K562 (cell line): ENCODE results near the gene ABHD1. TPM values are rescaled to one million over a fixed set of nuclear protein-coding genes. Genes with fewer than 3 reads are reported as not detected.
A peak's percentile ranks its signal among the peaks of the same experiment; 100 is the strongest.

ENCODE experiments used
- ATAC-seq: fragments of 200-7000 bp; cut with Tn5 transposase; 3 replicates; pipeline ENCODE4 v1.9.1; 2020; ENCODE audit warnings: moderate library complexity
- BruUV-seq: library from RNA; stranded (reverse); fragments of 400-500 nt; replicated peaks from 2 replicates; lab custom pipeline; 2021; lab: Mats Ljungman, UMichigan
- CTCF ChIA-PET: fragments of 300-600 bp; formaldehyde crosslinking; extraction: SDS; loops from one replicate; lab custom pipeline; 2021; ENCODE audit warnings: low intra/inter-chr PET ratio; lab: Yijun Ruan, JAX
- POLR2A ChIA-PET: fragments of 300-600, 350-650 bp; sonication (Branson Sonifier 250); formaldehyde crosslinking; extraction: SDS; loops from one replicate; lab custom pipeline; 2021; ENCODE audit warnings: antibody characterized with exemption, inconsistent platforms; lab: Yijun Ruan, JAX
- DNase-seq, 4 experiments: peaks; one replicate each; pipeline versions ENCODE4 v3.0.0 to v3.0.0-alpha.2; 2011 to 2018; ENCODE audit warnings: low spot score in 3 of 4, mixed read lengths in 3 of 4; ENCODE audit errors: extremely low read depth in 1 of 4
- FAIRE-seq: peaks from 2 replicates; lab custom pipeline; 2011; peaks lifted over from hg19 to GRCh38; lab: Jason Lieb, UNC
- H2AFZ ChIP-seq: 2 replicates; pipeline ENCODE4 v1.6.0; 2011; ENCODE audit warnings: low read depth, low read length, control low read depth, inconsistent platforms
- H3K27ac ChIP-seq: fragments of 200-600 bp; 3 replicates; pipeline ENCODE4 v1.8.0; 2011; ENCODE audit warnings: low read depth, mild to moderate bottlenecking, control low read depth, inconsistent platforms, low read length, moderate library complexity, mixed read lengths; ENCODE audit errors: extremely low read depth
- H3K27me3 ChIP-seq, 2 experiments: fragments of 300-600 bp in 1 of 2; 2 replicates in 1 of 2; 3 replicates in 1 of 2; pipeline versions ENCODE4 v1.6.0 to v1.8.0; 2011; ENCODE audit warnings: inconsistent platforms in 2 of 2, low read length in 2 of 2, mild to moderate bottlenecking in 1 of 2, mixed read lengths in 1 of 2, moderate library complexity in 1 of 2; ENCODE audit not compliant: control insufficient read depth in 2 of 2, insufficient read depth in 2 of 2
- H3K36me3 ChIP-seq: fragments of 300-600 bp; 3 replicates; pipeline ENCODE4 v1.8.0; 2011; ENCODE audit warnings: mild to moderate bottlenecking, low read length, inconsistent platforms; ENCODE audit not compliant: control insufficient read depth, insufficient read depth
- H3K4me1 ChIP-seq, 2 experiments: fragments of 200-600 bp in 1 of 2; replicated peaks in 1 of 2; 2 replicates in 1 of 2; 3 replicates in 1 of 2; pipeline versions ENCODE4 v1.5.1 to v1.8.0; 2011; ENCODE audit warnings: inconsistent platforms in 2 of 2, low read length in 2 of 2, mild to moderate bottlenecking in 1 of 2, mixed read lengths in 1 of 2, moderate library complexity in 1 of 2; ENCODE audit not compliant: control insufficient read depth in 2 of 2, insufficient read depth in 2 of 2
- H3K4me2 ChIP-seq: 2 replicates; pipeline ENCODE4 v1.6.1; 2011; ENCODE audit warnings: low read length, control low read depth, inconsistent platforms, mixed read lengths; ENCODE audit not compliant: insufficient read depth
- H3K4me3 ChIP-seq: fragments of 200-600 bp; sonication (generic), shearing (Covaris generic); 2 replicates; pipeline ENCODE4 v1.5.1; 2016; ENCODE audit warnings: control low read depth, inconsistent platforms
- H3K79me2 ChIP-seq: fragments of 200-600 bp; 3 replicates; pipeline ENCODE4 v1.8.0; 2011; ENCODE audit warnings: low read length, inconsistent platforms; ENCODE audit not compliant: control insufficient read depth, insufficient read depth
- H3K9ac ChIP-seq, 2 experiments: 2 replicates each; pipeline versions ENCODE4 v1.6.0 to v1.6.1; 2011; ENCODE audit warnings: low read depth in 2 of 2, low read length in 2 of 2, control low read depth in 1 of 2, inconsistent platforms in 1 of 2, mild to moderate bottlenecking in 1 of 2, mixed read lengths in 1 of 2; ENCODE audit not compliant: insufficient read depth in 1 of 2
- H3K9me1 ChIP-seq: one replicate; pipeline ENCODE4 v1.6.0; 2011; ENCODE audit warnings: inconsistent platforms, mild to moderate bottlenecking, low read length, moderate library complexity; ENCODE audit not compliant: control insufficient read depth, insufficient read depth
- H3K9me3 ChIP-seq: replicated peaks from 2 replicates; pipeline ENCODE4 v1.5.1; 2011; ENCODE audit warnings: low read depth, low read length, inconsistent platforms; ENCODE audit not compliant: control insufficient read depth, insufficient read depth
- H4K20me1 ChIP-seq: replicated peaks from 2 replicates; pipeline ENCODE4 v1.6.1; 2011; ENCODE audit warnings: low read length, inconsistent platforms, mixed read lengths; ENCODE audit not compliant: control insufficient read depth, insufficient read depth
- EHMT2 ChIP-seq: fragments of 450-650 bp; IDR thresholded peaks from 2 replicates; pipeline ENCODE4 v1.6.1; 2018; ENCODE audit warnings: antibody characterized with exemption
- ELF4 ChIP-seq: fragments of 450-650 bp; formaldehyde crosslinking; IDR thresholded peaks from 2 replicates; pipeline ENCODE4 v1.4.0; 2022; ENCODE audit warnings: missing genetic modification characterization
- ERF ChIP-seq: fragments of 450-650 bp; formaldehyde crosslinking; IDR thresholded peaks from 2 replicates; pipeline ENCODE4 v1.4.0; 2020; ENCODE audit warnings: mild to moderate bottlenecking, mixed read lengths
- GTF2E2 ChIP-seq: fragments of 200-800 bp; sonication (Bioruptor generic); IDR thresholded peaks from 2 replicates; pipeline ENCODE4 v1.6.1; 2016; ENCODE audit warnings: missing genetic modification characterization, missing compliant biosample characterization
- MAZ ChIP-seq, 2 experiments: fragments of 450-650 bp in 1 of 2; sonication (generic) in 1 of 2; formaldehyde crosslinking; IDR thresholded peaks in 1 of 2; conservative IDR thresholded peaks in 1 of 2; 2 replicates each; pipeline versions ENCODE4 v1.4.0 to v1.5.0; 2020; ENCODE audit warnings: mild to moderate bottlenecking in 1 of 2, missing genetic modification reagents in 1 of 2
- RBM34 ChIP-seq: fragments of 200-400 bp; formaldehyde crosslinking; IDR thresholded peaks from 2 replicates; pipeline ENCODE4 v1.6.1; 2018; ENCODE audit warnings: low read length, borderline replicate concordance; ENCODE audit not compliant: insufficient read depth
- ZFP30 ChIP-seq: fragments of 250-450 bp; sonication (Bioruptor Pico); IDR thresholded peaks from 2 replicates; pipeline ENCODE4 v1.8.0; 2022; ENCODE audit warnings: moderate library complexity, mild to moderate bottlenecking, inconsistent platforms, borderline replicate concordance
- ZNF263 ChIP-seq: sonication (generic); formaldehyde crosslinking; IDR thresholded peaks from 2 replicates; pipeline ENCODE4 v1.8.0; 2022; ENCODE audit warnings: mild to moderate bottlenecking, missing genetic modification reagents, borderline replicate concordance
- ZNF324 ChIP-seq: fragments of 250-450 bp; sonication (Bioruptor Pico); IDR thresholded peaks from 2 replicates; pipeline ENCODE4 v1.4.0; 2020; ENCODE audit warnings: mild to moderate bottlenecking
- WGBS: fragments of 100-300 bp; shearing (Covaris generic); methylation state at CpG from one replicate; pipeline ENCODE4 v1.1.6; 2016; ENCODE audit warnings: low coverage, mixed read lengths; ENCODE audit not compliant: insufficient coverage; ENCODE audit errors: missing lambda C conversion rate; 5-methylcytosine and 5-hydroxymethylcytosine counted together
- in situ Hi-C: fragments of 300-500 bp; cut with MboI; formaldehyde crosslinking; loops from 4 replicates; pipeline ENCODE4 v1.15.0; 2018; ENCODE audit warnings: inconsistent platforms, mixed read lengths
- intact Hi-C: fragments of 100-400 bp; cut with micrococcal nuclease; formaldehyde crosslinking; loops from 2 replicates; pipeline ENCODE4 v1.14.2; 2022
- polyA plus RNA-seq, 8 experiments: library from polyadenylated mRNA; depleted of rRNA in 4 of 8; stranded (reverse) in 5 of 8; unstranded in 3 of 8; fragments of >200 nt; fragmentation: Nextera tagmentation in 2 of 8; fragmentation: Illumina TruSeq in 1 of 8; extraction: Ambion mirVana in 2 of 8; extraction: Trizol in 1 of 8; gene quantifications; 2 replicates each; pipeline versions ENCODE4 v1.2.1 to v1.2.3, GENCODE V29; 2011 to 2014; ENCODE audit warnings: inconsistent platforms in 1 of 8, missing spikeins in 1 of 8
- total RNA-seq, 7 experiments: library from RNA; depleted of rRNA in 6 of 7; stranded (reverse); fragments of >200 nt in 6 of 7; fragmentation: Illumina TruSeq in 2 of 7; extraction: Trizol in 2 of 7; gene quantifications; 2 replicates each; pipeline versions ENCODE4 v1.2.1 to v1.2.3, GENCODE V29; 2011 to 2021; ENCODE audit warnings: low replicate concordance in 1 of 7
- TF ChIP-seq, protein P1 (sequence below): fragments of 450-650 bp; IDR thresholded peaks from 2 replicates; pipeline ENCODE4 v1.6.1; 2016; ENCODE audit warnings: missing biosample characterization, missing genetic modification characterization
- TF ChIP-seq, protein P2 (sequence below): fragments of 250-450 bp; sonication (Bioruptor Pico); IDR thresholded peaks from 2 replicates; pipeline ENCODE4 v1.8.0; 2021; ENCODE audit warnings: borderline replicate concordance, mild to moderate bottlenecking, moderate library complexity; ENCODE audit not compliant: poor library complexity, severe bottlenecking

Gene ABHD1
- total and polyA plus RNA-seq, 9 of the 15 experiments (the other 6 are each of a cell fraction or from before 2014, with no cell fraction given), result 0.10 to 0.16 (median 0.11) TPM; not detected in 5

DNA sequence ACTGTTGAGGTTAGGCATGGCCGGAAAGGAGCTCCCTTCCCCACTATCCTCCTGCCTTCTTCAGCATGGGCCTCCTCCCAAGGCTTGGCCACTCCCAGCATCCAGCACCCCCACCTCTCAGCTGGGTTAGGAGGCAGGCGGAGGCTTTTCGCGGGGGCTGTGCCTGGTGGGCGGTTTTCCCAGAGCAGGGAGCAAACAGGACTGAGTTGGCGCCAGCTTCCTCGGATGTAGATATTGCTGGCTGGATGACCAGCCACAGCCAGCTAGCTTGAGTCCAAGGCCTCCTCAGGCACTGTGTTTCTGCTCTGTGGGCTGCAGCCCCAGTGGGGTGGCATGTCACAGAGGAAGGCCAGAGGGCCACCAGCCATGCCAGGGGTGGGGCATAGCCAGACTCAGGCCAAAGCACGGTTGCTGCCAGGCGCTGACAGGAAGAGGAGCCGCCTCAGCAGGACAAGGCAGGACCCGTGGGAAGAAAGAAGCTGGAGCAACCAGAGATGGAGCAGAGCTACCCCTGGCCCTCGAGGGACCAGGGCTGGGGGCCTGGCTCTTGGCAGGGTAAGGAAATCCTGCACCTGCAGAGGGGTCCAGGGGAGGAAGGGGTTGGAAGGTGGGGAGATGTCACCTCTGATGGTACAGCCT is 25.3 kb downstream of the ABHD1 start, which contains the start of gene TCF23 (continued):
- TF ChIP-seq ERF, result no peak

DNA sequence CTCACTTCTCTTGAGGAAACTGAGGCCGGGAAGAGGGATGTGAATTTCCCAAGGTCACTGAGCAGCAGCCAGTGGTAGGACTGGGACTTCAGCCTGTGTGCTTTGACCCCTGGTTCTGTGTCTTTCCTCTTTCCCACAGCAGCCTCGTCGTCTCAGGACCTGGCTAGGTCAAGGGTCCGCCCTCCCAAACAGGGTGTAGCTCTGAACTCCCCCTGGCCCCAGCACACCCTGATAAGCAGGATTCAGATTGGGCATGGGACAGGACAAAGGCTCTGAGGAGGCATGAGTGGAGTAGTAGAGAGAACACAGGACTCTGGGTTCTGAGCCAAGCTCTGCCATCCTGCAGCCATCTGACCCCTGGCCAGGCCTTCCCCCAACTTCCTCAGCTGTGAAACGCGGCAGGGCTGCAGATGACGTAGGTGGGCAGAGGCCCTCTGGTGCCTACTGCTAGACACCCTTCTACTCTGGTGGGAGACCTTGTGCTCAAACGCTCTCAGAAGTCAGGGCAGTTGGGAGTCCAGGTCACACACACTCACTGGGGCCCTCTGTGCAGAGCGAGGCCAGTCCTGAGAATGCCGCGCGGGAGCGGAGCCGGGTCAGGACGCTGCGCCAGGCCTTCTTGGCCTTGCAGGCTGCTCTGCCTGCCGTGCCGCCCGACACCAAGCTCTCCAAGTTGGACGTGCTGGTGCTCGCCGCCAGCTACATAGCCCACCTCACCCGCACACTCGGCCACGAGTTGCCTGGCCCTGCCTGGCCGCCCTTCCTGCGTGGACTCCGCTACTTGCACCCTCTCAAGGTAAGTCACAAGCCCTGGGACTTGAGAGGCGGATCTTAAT is 26.2 kb downstream of the ABHD1 start:
- ChIA-PET POLR2A (interaction anchor here (1.0 to 1.3 kb wide), 2 partner anchors 11 to 69 kb away, joined by 3 read pairs; no protein-coding TSS in a partner anchor), CTCF (no interaction called here)
- Histone ChIP-seq H3K4me2 (no peak overlapping the region), H3K4me3 (no peak overlapping the region), H3K36me3 (no peaks in the 10 kb centered on the region), H4K20me1 (no peaks in the 10 kb centered on the region), H3K79me2 (no peaks in the 10 kb centered on the region), H3K9ac (peak overlapping the region in 1 of 2 experiments; percentile 70; a peak in 2 of 4 replicates), H3K27ac (no peak overlapping the region), H3K4me1 (peaks cover 0 to 15% of the 10 kb centered on the region in 2 experiments; a peak in 2 of 5 replicates), H3K9me3 (no peaks in the 10 kb centered on the region), H3K27me3 (peaks cover 0 to 15% of the 10 kb centered on the region in 2 experiments; a peak in 2 of 5 replicates)
- DNase-seq (peak in 1 of 4 experiments; percentile 8), ATAC-seq (no peak), FAIRE-seq (no peak)
- intact Hi-C loops (no loop called here), in situ Hi-C loops (no loop called here)
- 45% methylated on average over 29 of the region's 29 CpGs for WGBS
- BruUV-seq, result no TSS peak
- TF ChIP-seq EHMT2, result no peak
- no peak for TF ChIP-seq ELF4 (CRISPR knock-in tag)
- TF ChIP-seq ZNF324 (CRISPR knock-in tag), result no peak
- no peak for TF ChIP-seq ZFP30 (CRISPR knock-in tag)
- TF ChIP-seq, protein P1, sequence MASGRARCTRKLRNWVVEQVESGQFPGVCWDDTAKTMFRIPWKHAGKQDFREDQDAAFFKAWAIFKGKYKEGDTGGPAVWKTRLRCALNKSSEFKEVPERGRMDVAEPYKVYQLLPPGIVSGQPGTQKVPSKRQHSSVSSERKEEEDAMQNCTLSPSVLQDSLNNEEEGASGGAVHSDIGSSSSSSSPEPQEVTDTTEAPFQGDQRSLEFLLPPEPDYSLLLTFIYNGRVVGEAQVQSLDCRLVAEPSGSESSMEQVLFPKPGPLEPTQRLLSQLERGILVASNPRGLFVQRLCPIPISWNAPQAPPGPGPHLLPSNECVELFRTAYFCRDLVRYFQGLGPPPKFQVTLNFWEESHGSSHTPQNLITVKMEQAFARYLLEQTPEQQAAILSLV, result no peak
- TF ChIP-seq MAZ (CRISPR knock-in tag; conservative IDR thresholded peaks at IDR 0.05 in 1 of 2, IDR thresholded peaks at IDR 0.05 in 1 of 2), result no peak
- no peak for TF ChIP-seq GTF2E2 (tag)
- TF ChIP-seq ZNF263 (CRISPR knock-in tag), result no peak
- TF ChIP-seq, protein P2, sequence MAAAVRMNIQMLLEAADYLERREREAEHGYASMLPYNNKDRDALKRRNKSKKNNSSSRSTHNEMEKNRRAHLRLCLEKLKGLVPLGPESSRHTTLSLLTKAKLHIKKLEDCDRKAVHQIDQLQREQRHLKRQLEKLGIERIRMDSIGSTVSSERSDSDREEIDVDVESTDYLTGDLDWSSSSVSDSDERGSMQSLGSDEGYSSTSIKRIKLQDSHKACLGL (CRISPR knock-in tag), result no peak
- no peak for TF ChIP-seq RBM34
- TF ChIP-seq, all 486 proteins: peak for 0
- Histone ChIP-seq H3K9me1 (no peaks in the 10 kb centered on the region), H2AFZ (no peak overlapping the region)
